ENCODE measurements around the gene NSDHL. TPM values are rescaled to one million over a fixed set of nuclear protein-coding genes. Genes with fewer than 3 reads are reported as not detected.

Gene NSDHL
- total RNA-seq = 45.0 and 52.3 TPM in 2 replicates

GRCh38 chrX:152830312-152831305, at the start of gene NSDHL, which contains the start of gene CETN2:
Gene NSDHL, plus strand, starts transcription at chrX:152831063. Its CDS starts 15,262 bp downstream, at chrX:152846325.
Gene CETN2, minus strand, starts transcription at chrX:152830757. Its CDS starts 47 bp downstream, at chrX:152830710.

GRCh38 chrX:152897222-152898131, 66.6 kb downstream of the NSDHL start, which contains the start of gene ZNF185:
Gene ZNF185, plus strand, starts transcription at chrX:152898067. Its CDS starts 16,423 bp downstream, at chrX:152914490.

Other genes with a start within 250 kb of the NSDHL start
- under 0.01 TPM in 2 replicates for gene GABRQ, start 193.2 kb upstream of the NSDHL start, total RNA-seq
- not detected in 2 replicates for gene MAGEA3, start 132.3 kb upstream of the NSDHL start, total RNA-seq
- not detected in 2 replicates for gene CSAG2, start 121.8 kb upstream of the NSDHL start, total RNA-seq
- gene MAGEA2B, start 116.4 kb upstream of the NSDHL start, total RNA-seq = not detected in 2 replicates
- gene CSAG1, start 97.3 kb upstream of the NSDHL start, total RNA-seq = not detected in 2 replicates
- gene MAGEA12, start 97.3 kb upstream of the NSDHL start, total RNA-seq = not detected in 2 replicates
- gene MAGEA2, start 77.2 kb upstream of the NSDHL start, total RNA-seq = not detected in 2 replicates
- not detected in 2 replicates for gene CSAG3, start 71.8 kb upstream of the NSDHL start, total RNA-seq
- gene MAGEA6, start 61.4 kb upstream of the NSDHL start, total RNA-seq = not detected in 2 replicates
- gene CETN2, start 306 bp upstream of the NSDHL start, total RNA-seq = 40.4 and 55.6 TPM in 2 replicates
- gene ZNF185, start 67.0 kb downstream of the NSDHL start, total RNA-seq = 121 and 163 TPM in 2 replicates
- not detected in 2 replicates for gene PNMA5, start 163.1 kb downstream of the NSDHL start, total RNA-seq
- gene PNMA3, start 225.4 kb downstream of the NSDHL start, total RNA-seq = not detected in 2 replicates
- gene PNMA6A, start 241.4 kb downstream of the NSDHL start, total RNA-seq = 0.35 TPM in 1 of 2 replicates, not detected in the other